ENCODE results near the gene FBXL4.

DNA sequence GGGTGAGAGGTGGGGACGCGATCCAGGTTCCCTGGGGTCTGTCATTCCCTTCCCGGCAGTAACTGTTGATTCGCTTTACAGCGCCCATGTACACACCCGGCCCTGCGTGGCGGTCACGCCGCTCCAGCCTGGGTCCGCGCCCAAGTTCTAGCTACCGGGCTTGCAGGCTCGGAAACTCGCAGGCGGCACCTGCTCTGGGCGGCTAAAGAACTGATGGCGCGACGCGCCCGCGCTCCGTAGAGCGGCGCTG lies 114.8 kb downstream of the FBXL4 start:
- TF ChIP-seq, protein P1, sequence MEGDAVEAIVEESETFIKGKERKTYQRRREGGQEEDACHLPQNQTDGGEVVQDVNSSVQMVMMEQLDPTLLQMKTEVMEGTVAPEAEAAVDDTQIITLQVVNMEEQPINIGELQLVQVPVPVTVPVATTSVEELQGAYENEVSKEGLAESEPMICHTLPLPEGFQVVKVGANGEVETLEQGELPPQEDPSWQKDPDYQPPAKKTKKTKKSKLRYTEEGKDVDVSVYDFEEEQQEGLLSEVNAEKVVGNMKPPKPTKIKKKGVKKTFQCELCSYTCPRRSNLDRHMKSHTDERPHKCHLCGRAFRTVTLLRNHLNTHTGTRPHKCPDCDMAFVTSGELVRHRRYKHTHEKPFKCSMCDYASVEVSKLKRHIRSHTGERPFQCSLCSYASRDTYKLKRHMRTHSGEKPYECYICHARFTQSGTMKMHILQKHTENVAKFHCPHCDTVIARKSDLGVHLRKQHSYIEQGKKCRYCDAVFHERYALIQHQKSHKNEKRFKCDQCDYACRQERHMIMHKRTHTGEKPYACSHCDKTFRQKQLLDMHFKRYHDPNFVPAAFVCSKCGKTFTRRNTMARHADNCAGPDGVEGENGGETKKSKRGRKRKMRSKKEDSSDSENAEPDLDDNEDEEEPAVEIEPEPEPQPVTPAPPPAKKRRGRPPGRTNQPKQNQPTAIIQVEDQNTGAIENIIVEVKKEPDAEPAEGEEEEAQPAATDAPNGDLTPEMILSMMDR (IDR thresholded peaks at IDR 0.05; ENCODE audit: poor library complexity, severe bottlenecking): peak; percentile 63
- TF ChIP-seq RAD21 (conservative IDR thresholded peaks at IDR 0.05): peak; percentile 52
